ENCODE data around the gene TMEM245. TPM values are rescaled to one million over a fixed set of nuclear protein-coding genes. Genes with fewer than 3 reads are reported as not detected.

The TMEM245 gene
- total and polyA plus RNA-seq, 7 donors = 6.0 to 77.8 (median 43.5) TPM

DNA sequence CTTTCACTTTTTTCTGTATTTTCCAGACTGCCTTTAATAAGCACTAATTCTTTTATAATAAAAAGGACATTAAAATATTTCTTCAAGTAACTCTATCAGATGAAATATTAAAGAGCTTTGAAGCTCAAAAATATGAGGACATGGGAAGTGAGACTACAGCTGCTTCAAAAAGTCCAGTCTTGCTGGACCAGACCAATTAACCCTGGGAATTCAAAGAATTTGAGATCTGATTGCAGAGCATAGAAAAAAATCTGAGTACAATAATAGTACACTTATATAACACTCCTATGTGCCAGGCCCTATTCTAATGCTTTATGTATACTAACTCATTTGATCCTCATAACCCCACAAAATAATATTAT is 9.8 kb downstream of the TMEM245 start:
- no peak overlapping the region for H3K4me3 ChIP-seq
- no peaks in the 10 kb centered on the region for H3K9me3 ChIP-seq
- H3K27me3 ChIP-seq (ENCODE audit: insufficient read depth in 3 of 3, low read length in 2 of 3) = no peaks in the 10 kb centered on the region
- DNase-seq (no peak), ATAC-seq (no peak)
- intact Hi-C loops (cut with DNase I) = no loop called here
- TF ChIP-seq, protein P1, sequence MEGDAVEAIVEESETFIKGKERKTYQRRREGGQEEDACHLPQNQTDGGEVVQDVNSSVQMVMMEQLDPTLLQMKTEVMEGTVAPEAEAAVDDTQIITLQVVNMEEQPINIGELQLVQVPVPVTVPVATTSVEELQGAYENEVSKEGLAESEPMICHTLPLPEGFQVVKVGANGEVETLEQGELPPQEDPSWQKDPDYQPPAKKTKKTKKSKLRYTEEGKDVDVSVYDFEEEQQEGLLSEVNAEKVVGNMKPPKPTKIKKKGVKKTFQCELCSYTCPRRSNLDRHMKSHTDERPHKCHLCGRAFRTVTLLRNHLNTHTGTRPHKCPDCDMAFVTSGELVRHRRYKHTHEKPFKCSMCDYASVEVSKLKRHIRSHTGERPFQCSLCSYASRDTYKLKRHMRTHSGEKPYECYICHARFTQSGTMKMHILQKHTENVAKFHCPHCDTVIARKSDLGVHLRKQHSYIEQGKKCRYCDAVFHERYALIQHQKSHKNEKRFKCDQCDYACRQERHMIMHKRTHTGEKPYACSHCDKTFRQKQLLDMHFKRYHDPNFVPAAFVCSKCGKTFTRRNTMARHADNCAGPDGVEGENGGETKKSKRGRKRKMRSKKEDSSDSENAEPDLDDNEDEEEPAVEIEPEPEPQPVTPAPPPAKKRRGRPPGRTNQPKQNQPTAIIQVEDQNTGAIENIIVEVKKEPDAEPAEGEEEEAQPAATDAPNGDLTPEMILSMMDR (IDR thresholded peaks at IDR 0.05) = no peak
- peak overlapping the region; percentile 64 for H3K27ac ChIP-seq
- H3K4me1 ChIP-seq = peaks cover 71% of the 10 kb centered on the region
- peaks cover 0 to 10% of the 10 kb centered on the region in 2 donors for H3K36me3 ChIP-seq (ENCODE audit: insufficient read depth in 1 of 2, low read depth in 1 of 2)

DNA sequence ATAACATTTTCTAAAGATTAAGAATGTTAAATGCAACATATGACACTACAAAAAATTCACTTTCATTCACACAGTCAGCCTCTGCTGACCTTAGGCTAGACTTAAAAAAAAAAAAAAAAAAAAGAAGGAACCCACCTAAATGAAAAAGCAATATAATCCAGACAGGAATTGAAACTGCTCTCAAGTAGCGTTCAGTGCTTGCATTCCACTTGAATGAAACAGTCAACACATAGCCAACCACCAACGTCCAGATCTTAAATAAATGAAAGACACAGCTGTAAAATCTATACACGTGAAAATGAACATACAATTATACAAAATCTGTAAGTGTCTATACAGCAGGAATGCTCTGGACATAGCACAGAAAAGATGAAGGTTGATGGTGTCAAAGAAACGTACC is 11.4 kb downstream of the TMEM245 start:
- H3K4me3 ChIP-seq = peak overlapping the region; percentile 16
- no peaks in the 10 kb centered on the region for H3K27me3 ChIP-seq (ENCODE audit: insufficient read depth in 3 of 3, low read length in 2 of 3)
- H3K36me3 ChIP-seq (ENCODE audit: insufficient read depth in 1 of 2, low read depth in 1 of 2) = peaks cover 0 to 21% of the 10 kb centered on the region in 2 donors
- H3K9me3 ChIP-seq = no peaks in the 10 kb centered on the region
- WGBS, 3 donors = 32 to 45% (median 39%) methylated on average over 4 of the region's 4 CpGs
- no peak for DNase-seq
- peak in 2 of 4 donors; percentile 50 for ATAC-seq
- H3K27ac ChIP-seq = peak overlapping the region; percentile 53
- peaks cover 55% of the 10 kb centered on the region for H3K4me1 ChIP-seq
- TF ChIP-seq, protein P1 (IDR thresholded peaks at IDR 0.05) = no peak
- intact Hi-C loops (cut with DNase I) = no loop called here

DNA sequence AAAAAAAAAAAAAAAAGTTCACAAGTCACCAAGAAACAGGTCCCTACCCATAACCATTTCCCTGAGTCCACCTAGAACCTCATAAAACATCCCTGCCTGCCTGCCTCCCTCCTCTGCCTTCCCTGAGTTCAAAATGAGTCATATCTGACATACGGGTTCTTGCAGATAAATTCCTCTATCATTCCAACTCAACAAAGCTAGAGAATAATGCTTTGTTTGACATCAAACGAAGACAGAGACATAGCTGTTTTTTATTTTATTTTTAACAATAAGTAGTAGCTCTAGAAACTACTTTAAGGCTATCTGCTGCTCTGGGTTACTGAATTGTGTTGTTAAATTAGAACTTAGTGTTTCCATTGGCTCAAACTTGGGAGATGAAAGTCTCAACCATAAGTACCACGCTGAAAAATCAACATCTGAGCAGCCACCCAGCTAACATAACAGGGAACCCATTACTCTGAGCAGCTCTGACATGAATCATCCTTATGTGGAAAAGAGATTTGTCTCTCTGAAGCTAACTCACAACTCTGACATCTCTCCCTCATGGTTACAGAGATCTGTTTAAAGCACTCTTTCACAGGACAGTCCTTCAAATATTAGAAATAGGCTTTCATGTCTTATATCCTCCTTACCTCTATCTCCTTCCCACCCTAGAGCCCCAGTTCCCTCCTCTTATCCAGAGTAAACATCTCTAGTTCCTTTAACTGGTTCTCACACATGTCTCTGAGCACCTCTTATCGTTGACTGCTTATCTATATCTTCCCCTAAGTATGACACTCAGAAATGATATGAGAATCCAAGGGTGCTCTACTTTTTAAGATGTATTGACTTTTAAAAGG is 12.1 kb downstream of the TMEM245 start:
- no peak for DNase-seq
- H3K27me3 ChIP-seq (ENCODE audit: insufficient read depth in 3 of 3, low read length in 2 of 3) = no peaks in the 10 kb centered on the region
- intact Hi-C loops (cut with DNase I) = no loop called here
- WGBS, 3 donors = 55 to 62% (median 57%) methylated on average over 4 of the region's 4 CpGs
- H3K9me3 ChIP-seq = no peaks in the 10 kb centered on the region
- peaks cover 49% of the 10 kb centered on the region for H3K4me1 ChIP-seq
- peak overlapping the region; percentile 16 for H3K4me3 ChIP-seq
- peak overlapping the region; percentile 53 for H3K27ac ChIP-seq
- peaks cover 0 to 28% of the 10 kb centered on the region in 2 donors for H3K36me3 ChIP-seq (ENCODE audit: insufficient read depth in 1 of 2, low read depth in 1 of 2)
- TF ChIP-seq, protein P1 (IDR thresholded peaks at IDR 0.05) = no peak
- ATAC-seq = peak in 3 of 4 donors; percentile 57 to 68 (median 61)

DNA sequence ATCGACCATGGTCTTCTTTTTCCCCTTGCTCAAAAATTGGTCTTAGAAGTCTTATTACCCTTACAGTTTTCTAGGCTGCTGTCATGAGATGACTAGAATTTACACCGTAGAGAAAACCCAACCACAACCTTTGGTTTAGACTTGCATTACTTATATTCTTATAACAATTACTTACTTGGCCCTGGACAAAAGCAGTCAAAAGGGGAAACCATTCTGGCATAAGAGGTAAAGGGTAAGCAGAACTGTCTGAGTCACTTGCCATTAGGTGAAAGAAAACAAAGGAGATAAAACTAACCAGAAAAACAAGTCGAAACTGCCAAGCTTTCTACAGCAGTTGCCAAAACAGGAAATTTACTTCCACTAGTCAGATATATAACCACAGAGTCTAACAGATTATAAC is 17.9 kb downstream of the TMEM245 start:
- TF ChIP-seq, protein P1 (IDR thresholded peaks at IDR 0.05) = no peak
- peaks cover 57% of the 10 kb centered on the region for H3K4me1 ChIP-seq
- no peaks in the 10 kb centered on the region for H3K27me3 ChIP-seq (ENCODE audit: insufficient read depth in 3 of 3, low read length in 2 of 3)
- peak overlapping the region; percentile 76 for H3K27ac ChIP-seq
- WGBS, 3 donors = 29 to 60% (median 54%) methylated on average over 3 of the region's 3 CpGs
- H3K36me3 ChIP-seq (ENCODE audit: insufficient read depth in 1 of 2, low read depth in 1 of 2) = peaks cover 0 to 31% of the 10 kb centered on the region in 2 donors
- DNase-seq (no peak), ATAC-seq (no peak)
- H3K9me3 ChIP-seq = no peaks in the 10 kb centered on the region
- intact Hi-C loops (cut with DNase I) = loop anchor here in 1 of 2 donors (2.0 kb wide), 1 partner anchor 75 kb away; no protein-coding TSS in a partner anchor
- no peak overlapping the region for H3K4me3 ChIP-seq

Measured in psoas muscle (tissue), 8 donors.